Measurements from ENCODE around the gene ATRNL1.
"Not testable (repeated sequence)": the region's sequence is repeated elsewhere in the genome, so short reads cannot be mapped to it uniquely, and the experiment has no call there.

Gene ATRNL1

DNA sequence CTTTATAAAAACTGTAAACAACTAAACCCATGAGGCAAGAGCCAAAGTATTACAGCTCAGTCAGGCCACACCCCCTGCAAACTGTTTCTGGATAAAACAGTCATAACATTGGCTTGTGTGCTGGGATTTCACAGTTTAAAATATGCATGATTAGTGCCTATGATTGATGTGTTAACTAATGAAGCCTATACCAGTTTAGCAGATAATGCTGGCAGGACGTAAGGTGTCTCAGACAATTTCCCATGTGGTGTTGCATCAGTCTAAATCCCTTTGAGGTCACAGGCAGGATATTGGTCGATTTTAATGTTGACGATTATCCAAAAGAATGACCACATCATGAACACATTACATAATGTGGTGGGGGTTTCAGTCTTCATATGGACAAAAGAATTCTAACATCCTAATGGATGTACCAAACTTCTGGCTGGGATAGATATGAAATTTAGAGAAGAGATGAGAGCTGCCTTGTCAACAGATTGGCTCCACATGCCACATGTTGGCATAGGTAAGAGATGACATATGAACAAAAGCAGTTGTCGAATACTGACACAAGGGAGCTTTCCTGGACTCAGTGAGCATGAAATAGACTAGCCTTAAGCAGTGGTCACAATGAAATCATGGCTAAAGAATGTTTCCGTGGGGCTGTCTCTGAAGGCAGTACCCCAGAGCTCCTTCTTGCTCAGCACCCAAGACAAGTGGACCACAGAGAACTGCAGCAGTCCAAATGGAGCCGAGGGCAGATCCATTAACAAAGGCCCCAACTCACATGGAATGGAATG lies 734.3 kb downstream of the ATRNL1 start:
- no peaks in the 10 kb centered on the region for H3K79me2 ChIP-seq (ENCODE audit: control insufficient read depth, low read length)
- no peaks in the 10 kb centered on the region for H3K36me3 ChIP-seq (ENCODE audit: control insufficient read depth, low read length)
- H3K4me3 ChIP-seq (ENCODE audit: low read length): no peak overlapping the region
- H3K27ac ChIP-seq (ENCODE audit: low read depth, low read length): no peak overlapping the region
- H3K27me3 ChIP-seq (ENCODE audit: control insufficient read depth, low read length): no peaks in the 10 kb centered on the region
- H4K20me1 ChIP-seq (ENCODE audit: control insufficient read depth, insufficient read depth, low read depth, low read length): no peaks in the 10 kb centered on the region
- H3F3A ChIP-seq (ENCODE audit: control insufficient read depth, insufficient read depth): no peaks in the 10 kb centered on the region
- H3K4me2 ChIP-seq (ENCODE audit: low read length): no peak overlapping the region
- H3K9me2 ChIP-seq (replicated peaks; ENCODE audit: control insufficient read depth, low read length): no peaks in the 10 kb centered on the region
- TF ChIP-seq, protein P1, sequence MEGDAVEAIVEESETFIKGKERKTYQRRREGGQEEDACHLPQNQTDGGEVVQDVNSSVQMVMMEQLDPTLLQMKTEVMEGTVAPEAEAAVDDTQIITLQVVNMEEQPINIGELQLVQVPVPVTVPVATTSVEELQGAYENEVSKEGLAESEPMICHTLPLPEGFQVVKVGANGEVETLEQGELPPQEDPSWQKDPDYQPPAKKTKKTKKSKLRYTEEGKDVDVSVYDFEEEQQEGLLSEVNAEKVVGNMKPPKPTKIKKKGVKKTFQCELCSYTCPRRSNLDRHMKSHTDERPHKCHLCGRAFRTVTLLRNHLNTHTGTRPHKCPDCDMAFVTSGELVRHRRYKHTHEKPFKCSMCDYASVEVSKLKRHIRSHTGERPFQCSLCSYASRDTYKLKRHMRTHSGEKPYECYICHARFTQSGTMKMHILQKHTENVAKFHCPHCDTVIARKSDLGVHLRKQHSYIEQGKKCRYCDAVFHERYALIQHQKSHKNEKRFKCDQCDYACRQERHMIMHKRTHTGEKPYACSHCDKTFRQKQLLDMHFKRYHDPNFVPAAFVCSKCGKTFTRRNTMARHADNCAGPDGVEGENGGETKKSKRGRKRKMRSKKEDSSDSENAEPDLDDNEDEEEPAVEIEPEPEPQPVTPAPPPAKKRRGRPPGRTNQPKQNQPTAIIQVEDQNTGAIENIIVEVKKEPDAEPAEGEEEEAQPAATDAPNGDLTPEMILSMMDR (IDR thresholded peaks at IDR 0.05; ENCODE audit: low read depth, low read length, poor library complexity, severe bottlenecking): no peak
- TF ChIP-seq EZH2phosphoT487 (IDR thresholded peaks at IDR 0.05; ENCODE audit: borderline replicate concordance, low read length): no peak
- H3K9me3 ChIP-seq (ENCODE audit: control insufficient read depth, insufficient read depth, low read length): no peaks in the 10 kb centered on the region
- H3K4me1 ChIP-seq (ENCODE audit: control insufficient read depth, low read length): no peaks in the 10 kb centered on the region

DNA sequence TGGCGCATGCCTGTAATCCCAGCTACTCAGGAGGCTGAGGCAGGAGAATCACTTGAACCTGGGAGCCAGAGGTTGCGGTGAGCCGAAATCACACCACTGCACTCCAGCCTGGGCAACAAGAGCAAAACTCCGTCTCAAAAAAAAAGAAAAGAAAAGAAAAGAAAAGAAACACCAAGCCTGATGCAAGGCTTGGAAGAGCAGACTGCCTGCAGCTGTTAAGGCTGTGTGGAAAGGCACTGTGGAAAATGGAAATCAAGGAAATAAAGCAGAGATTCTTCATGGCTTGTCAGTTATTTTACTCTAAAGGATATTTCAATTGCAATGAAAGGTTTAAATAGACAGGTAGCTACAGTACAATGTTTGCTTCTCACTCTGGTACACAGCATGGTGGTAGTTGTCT lies 735.0 kb downstream of the ATRNL1 start:
- H3F3A ChIP-seq (ENCODE audit: control insufficient read depth, insufficient read depth); H3K4me3 ChIP-seq (ENCODE audit: low read length); H3K4me1 ChIP-seq (ENCODE audit: control insufficient read depth, low read length); H3K79me2 ChIP-seq (ENCODE audit: control insufficient read depth, low read length); H4K20me1 ChIP-seq (ENCODE audit: control insufficient read depth, insufficient read depth, low read depth, low read length); H3K27me3 ChIP-seq (ENCODE audit: control insufficient read depth, low read length); H3K4me2 ChIP-seq (ENCODE audit: low read length); H3K27ac ChIP-seq (ENCODE audit: low read depth, low read length); H3K36me3 ChIP-seq (ENCODE audit: control insufficient read depth, low read length); H3K9me3 ChIP-seq (ENCODE audit: control insufficient read depth, insufficient read depth, low read length); H3K9me2 ChIP-seq (replicated peaks; ENCODE audit: control insufficient read depth, low read length): not testable (repeated sequence)

DNA sequence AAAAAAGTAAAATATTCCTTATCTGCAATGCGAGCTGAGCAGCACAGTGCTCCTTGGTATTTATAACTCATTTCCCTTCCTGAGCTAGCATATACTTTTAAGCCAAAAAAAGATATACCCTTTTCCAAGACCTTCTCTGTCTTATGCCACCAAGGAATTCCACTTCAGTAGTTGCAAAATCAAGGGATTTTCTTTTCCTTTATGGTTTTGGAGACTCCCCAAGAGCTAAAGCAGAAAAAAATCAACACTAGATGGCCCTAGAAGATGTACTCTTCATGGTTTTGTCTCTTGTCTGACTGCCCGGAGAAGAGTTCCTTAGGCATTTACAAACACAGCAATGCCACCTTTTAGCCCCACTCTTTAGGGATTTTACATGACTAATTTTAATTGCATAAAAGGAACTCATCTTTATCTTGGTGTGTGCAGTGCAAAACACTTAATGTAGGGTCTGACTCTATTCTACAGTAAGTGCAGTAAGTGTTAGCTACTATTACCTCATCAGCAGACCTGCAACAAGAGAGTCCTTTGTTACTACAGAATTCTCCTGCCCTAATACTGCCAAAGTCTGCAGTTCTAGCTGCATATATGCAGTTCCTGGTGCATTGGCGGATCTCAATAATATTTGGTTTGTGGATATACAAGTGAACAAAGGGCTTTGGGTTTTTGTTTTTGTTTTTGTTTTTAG lies 736.5 kb downstream of the ATRNL1 start:
- Histone ChIP-seq H4K20me1 (ENCODE audit: control insufficient read depth, insufficient read depth, low read depth, low read length) (no peaks in the 10 kb centered on the region), H3K79me2 (ENCODE audit: control insufficient read depth, low read length) (no peaks in the 10 kb centered on the region), H3K36me3 (ENCODE audit: control insufficient read depth, low read length) (no peaks in the 10 kb centered on the region), H3K4me2 (ENCODE audit: low read length) (no peak overlapping the region), H3K9me3 (ENCODE audit: control insufficient read depth, insufficient read depth, low read length) (no peaks in the 10 kb centered on the region), H3F3A (ENCODE audit: control insufficient read depth, insufficient read depth) (no peaks in the 10 kb centered on the region), H3K4me3 (ENCODE audit: low read length) (no peak overlapping the region), H3K9me2 (replicated peaks; ENCODE audit: control insufficient read depth, low read length) (no peaks in the 10 kb centered on the region), H3K27me3 (ENCODE audit: control insufficient read depth, low read length) (no peaks in the 10 kb centered on the region), H3K4me1 (ENCODE audit: control insufficient read depth, low read length) (no peaks in the 10 kb centered on the region), H3K27ac (ENCODE audit: low read depth, low read length) (no peak overlapping the region)
- TF ChIP-seq EZH2phosphoT487 (IDR thresholded peaks at IDR 0.05; ENCODE audit: borderline replicate concordance, low read length): no peak
- TF ChIP-seq, protein P1 (IDR thresholded peaks at IDR 0.05; ENCODE audit: low read depth, low read length, poor library complexity, severe bottlenecking): no peak

DNA sequence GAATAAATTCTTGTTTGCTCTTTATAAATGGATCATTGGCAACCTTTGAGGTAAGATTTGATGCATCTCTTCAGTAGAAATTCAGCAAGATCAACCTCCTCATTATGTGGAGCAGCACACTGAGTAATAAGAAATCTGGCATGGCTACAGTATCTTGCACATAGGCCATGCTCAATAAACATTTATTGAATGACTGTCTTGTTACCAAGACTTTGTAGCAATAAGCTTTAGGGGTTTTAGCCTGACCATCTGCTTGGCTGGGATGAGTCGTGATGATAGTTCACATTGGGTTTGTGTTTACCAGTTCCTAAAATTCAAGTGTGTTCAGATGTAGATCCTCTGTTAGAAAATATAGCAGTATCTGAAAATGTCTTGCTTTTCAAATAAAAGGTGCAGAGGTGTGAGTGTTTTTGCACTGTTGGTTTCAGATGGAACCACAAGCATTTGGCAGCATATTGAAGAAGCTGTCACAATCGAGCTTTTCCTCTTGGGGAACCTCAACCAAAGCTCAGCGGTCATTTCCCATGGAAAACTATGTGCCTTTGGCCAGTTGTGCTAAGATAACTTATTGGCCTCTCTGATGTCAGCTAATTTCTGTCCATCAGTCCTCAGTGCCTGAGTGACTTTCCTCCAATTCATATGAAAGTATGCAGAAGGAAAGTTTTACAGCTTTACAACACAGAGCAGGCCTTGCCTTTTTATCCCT lies 737.3 kb downstream of the ATRNL1 start:
- no peaks in the 10 kb centered on the region for H3K36me3 ChIP-seq (ENCODE audit: control insufficient read depth, low read length)
- H3K4me3 ChIP-seq (ENCODE audit: low read length): no peak overlapping the region
- H3K79me2 ChIP-seq (ENCODE audit: control insufficient read depth, low read length): no peaks in the 10 kb centered on the region
- H3K4me2 ChIP-seq (ENCODE audit: low read length): no peak overlapping the region
- H3K27me3 ChIP-seq (ENCODE audit: control insufficient read depth, low read length): no peaks in the 10 kb centered on the region
- no peaks in the 10 kb centered on the region for H4K20me1 ChIP-seq (ENCODE audit: control insufficient read depth, insufficient read depth, low read depth, low read length)
- no peak overlapping the region for H3K27ac ChIP-seq (ENCODE audit: low read depth, low read length)
- no peak for TF ChIP-seq EZH2phosphoT487 (IDR thresholded peaks at IDR 0.05; ENCODE audit: borderline replicate concordance, low read length)
- TF ChIP-seq, protein P1 (IDR thresholded peaks at IDR 0.05; ENCODE audit: low read depth, low read length, poor library complexity, severe bottlenecking): no peak
- no peaks in the 10 kb centered on the region for H3F3A ChIP-seq (ENCODE audit: control insufficient read depth, insufficient read depth)
- H3K9me2 ChIP-seq (replicated peaks; ENCODE audit: control insufficient read depth, low read length): no peaks in the 10 kb centered on the region
- no peaks in the 10 kb centered on the region for H3K4me1 ChIP-seq (ENCODE audit: control insufficient read depth, low read length)
- H3K9me3 ChIP-seq (ENCODE audit: control insufficient read depth, insufficient read depth, low read length): no peaks in the 10 kb centered on the region

Data from DOHH2 (cell line).